Activated CD8-positive, alpha-beta memory T cell treated with anti-CD3 and anti-CD28 coated beads for 4 hours (primary cell): ENCODE measurements around the gene OSER1.
A peak's percentile ranks its signal among the peaks of the same experiment; 100 is the strongest.
"Not testable (repeated sequence)": the region's sequence is repeated elsewhere in the genome, so short reads cannot be mapped to it uniquely, and the experiment has no call there.

Source experiments
- DNase-seq, 2 donors: peaks; one replicate each; pipeline ENCODE4 v3.0.0-alpha.2; 2020; ENCODE audit warnings: low read depth in 2 of 2

Gene OSER1

DNA sequence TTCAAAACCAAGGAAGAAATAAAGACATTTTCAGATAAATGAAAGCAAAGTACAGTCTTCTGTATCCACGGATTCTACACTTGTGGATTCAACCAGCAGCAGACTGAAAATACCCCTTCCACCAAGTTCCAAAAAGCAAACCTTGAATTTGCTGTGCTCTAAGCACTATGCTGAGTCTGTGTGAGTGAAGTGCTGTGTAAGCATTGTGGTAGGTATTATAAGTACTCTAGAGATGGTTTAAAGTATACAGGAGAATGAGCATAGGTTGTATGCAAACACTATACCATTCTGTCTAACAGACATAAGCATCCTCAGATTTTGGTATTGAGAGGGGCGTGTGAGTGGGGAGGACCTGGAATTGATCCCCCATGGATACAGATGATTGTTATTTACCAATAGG, 9.6 kb downstream of the OSER1 start:
- no peak for DNase-seq

DNA sequence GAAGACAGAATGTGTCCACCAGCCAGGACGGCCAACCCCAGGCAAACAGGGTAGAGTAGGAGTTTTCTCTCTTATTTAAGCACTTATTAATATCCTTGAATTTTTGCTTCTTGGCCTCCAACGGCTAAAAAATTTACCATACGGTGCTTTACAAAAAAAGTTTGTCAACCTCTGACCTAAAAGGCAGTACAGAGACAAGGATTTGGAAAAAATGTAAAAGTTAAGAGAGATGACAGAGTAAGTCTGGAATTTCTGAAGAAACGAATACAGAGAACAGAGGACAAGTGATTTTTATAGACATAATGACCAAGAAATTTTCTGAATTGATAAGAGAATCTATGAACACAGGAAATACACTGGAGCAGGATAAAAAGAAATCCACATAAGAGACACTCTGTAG, 10.2 kb downstream of the OSER1 start:
- DNase-seq = no peak

GRCh38 chr20:44199877-44200276, 10.7 kb downstream of the OSER1 start:
- no peak for DNase-seq

GRCh38 chr20:44198872-44199271, 11.7 kb downstream of the OSER1 start:
- no peak for DNase-seq

DNA sequence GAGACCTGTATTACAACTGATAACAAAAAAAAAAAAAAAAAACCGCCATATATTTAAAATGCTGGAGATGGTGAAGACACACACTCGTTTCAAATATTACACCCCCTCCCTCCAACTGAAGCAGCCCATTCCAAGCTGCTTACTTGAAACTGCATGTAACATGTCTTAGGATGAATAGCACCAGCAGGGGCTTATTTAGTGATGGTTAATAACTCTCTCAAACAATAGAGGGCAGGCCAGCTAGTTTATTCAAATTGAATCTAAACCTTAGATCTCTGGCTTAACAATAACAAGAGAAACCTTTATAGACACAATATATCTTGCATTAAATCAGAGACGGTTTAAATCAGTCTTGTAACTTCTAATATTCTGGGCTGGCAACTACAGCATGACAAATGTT, 14.3 kb downstream of the OSER1 start:
- no peak for DNase-seq

DNA sequence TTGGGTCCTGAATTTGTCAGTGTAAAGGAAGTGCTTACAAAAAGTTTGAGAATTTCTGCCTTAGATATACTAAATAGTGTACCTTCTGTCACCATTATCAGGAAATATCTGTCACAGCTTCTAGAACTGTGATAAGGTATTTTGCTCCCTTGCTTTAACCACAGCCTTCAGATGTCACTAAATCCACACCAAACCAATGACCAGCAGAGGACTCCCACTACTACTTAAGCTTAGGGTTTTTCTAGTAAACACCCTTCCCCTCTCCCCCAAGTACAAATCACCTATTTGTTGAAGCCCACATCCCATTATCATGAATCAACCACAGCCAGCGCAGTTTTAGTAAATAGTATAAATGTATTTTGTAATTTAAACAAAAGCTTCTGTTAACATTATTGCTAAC, 15.0 kb downstream of the OSER1 start:
- no peak for DNase-seq

GRCh38 chr20:44193801-44194200, 16.8 kb downstream of the OSER1 start:
- DNase-seq = no peak

DNA sequence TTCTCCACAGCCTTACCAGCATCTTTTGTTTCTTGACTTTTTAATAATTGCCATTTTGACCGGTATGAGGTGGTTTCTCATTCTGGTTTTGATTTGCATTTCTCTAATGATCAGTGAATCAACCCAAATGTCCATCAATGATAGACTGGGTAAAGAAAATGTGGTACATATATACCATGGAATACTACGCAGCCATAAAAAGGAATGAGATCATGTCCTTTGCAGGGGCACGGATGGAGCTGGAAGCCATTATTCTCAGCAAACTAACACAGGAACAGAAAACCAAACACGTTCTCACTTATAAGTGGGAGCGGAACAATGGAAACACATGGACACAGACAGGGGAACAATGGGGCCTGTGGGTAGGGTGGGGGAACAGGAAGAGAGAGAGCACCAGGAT, 18.9 kb downstream of the OSER1 start:
- DNase-seq = not testable (repeated sequence)

DNA sequence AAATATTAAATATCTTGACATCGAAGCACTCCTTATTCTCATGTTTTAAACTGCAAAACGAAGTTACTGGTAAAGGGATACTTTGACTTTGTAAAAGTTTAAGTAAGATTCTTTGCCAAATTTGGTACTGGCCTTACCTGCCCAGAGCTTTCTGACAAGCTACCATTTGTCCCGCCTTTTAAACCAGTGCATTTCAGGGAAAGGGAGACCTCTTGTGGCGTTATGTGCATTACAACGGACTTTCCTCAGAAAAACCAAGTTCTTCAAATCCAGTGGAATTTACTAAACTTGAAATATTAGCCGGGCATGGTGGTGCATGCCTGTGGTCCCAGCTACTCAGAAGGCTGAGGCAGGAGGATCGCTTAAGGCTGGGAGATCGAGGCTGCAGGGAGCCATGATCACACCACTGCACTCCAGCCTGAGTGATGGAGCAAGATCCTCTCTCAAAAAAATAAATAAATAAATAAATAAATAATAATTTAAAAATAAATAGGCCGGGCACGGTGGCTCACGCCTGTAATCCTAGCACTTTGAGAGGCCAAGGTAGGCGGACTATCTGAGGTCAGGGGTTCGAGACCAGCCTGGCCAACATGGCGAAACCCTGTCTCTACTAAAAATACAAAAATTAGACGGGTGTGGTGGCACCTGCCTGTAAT, 20.2 kb downstream of the OSER1 start:
- DNase-seq = peak; percentile 3 to 4

GRCh38 chr20:44188752-44189151, 21.8 kb downstream of the OSER1 start:
- no peak for DNase-seq

DNA sequence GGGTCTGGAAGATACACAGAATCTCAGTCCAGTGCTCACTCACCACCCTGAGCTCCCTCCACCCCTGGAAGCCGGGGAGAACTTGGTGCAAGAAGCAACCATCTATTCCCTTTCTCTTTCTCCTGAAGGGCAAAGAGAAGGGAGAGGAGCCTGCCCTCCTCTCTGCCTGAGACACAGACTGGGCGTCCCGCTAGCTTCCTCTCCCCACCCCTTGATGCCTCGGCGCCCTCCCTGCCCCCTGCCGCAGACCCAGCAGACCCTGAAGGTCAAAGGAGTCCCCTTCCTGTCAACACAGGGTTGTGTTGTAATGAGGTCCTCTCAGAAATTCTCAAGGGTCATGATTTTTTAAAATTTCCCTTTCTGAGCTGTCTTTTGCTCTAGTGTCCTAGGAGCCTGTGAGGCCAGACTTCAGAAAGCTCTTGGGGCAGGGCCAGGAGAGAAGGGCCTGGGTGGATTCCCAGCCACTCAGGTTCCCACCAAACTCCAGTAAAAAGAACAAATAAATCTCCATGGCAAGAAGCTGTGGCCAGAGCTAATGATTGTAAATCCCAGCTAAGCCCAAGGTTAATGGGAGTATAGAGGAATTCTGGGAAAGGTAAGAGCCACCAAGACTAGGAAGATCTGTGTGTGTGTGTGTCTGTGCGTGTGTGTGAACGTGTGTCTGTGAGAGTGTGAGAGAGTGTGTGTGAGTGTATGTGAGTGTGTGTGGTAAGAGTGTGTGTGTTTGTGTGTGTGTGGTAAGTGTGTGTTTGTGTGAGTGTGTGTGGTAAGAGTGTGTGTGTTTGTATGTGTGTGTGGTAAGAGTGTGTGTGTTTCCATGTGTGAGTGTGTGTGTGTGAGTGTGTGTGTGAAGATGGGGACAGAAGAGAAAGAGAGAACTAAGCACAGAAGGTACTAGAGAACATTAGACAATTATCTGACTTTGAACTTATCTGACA, 22.5 kb downstream of the OSER1 start:
- DNase-seq = no peak

DNA sequence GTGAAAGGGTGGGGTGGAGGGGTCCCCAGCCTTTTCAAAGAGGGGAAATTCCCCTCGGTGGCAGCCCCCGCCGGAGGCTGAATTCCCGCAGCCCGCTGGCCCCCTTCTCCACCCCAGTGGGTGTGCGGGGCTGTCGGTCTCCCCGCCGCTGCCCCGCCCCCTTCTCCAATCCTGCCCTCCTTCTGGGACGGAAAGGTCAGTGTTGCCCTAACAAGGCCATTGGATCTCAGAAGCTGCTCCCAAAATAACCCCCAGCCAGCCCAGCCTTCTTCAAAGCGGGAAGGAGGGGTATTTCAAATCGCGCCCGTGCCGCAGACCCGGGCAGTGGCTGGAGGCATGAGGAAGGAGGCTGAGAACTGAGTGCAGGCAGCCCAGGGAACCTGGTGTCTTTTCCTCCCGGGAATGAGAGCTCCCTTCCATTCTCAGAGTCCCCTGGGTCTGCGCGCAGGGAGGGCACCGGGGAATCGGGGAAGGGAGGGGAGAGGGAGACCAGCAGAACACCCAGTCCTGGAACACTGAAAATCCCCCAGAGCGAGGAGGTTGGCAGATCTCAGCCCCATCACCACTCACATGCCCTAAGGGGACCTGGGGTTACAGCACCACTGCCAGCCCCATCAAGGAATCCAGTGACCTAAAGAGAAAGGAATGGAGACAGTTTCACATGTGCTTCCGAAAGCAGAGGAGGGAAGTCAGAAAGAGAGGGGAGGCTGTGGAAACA, 23.4 kb downstream of the OSER1 start, which contains the start of gene JPH2:
Gene JPH2, minus strand, starts transcription at position 135 of the 718 bp plus-strand sequence. CDS start 483 bp downstream, outside the sequence.
- no peak for DNase-seq

DNA sequence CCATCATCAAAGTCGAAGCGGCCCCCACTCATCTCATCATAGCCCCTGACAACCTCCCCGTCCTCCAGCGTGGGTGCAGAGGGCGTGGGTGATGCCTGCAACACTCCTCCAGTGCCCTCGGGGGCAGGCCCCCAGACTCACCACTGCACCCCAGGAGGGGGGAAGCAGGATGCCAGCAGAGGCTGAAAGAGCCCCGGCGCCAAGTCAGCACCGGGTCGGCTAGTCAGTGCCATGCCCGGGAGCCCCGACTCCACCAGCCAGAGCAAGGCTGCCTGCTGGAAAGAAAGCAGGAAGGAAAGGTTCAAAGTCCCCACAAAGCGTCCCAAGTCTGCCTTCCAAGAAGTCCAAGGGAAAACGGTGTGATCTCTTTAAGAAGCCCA, 23.9 kb downstream of the OSER1 start:
- DNase-seq = no peak

DNA sequence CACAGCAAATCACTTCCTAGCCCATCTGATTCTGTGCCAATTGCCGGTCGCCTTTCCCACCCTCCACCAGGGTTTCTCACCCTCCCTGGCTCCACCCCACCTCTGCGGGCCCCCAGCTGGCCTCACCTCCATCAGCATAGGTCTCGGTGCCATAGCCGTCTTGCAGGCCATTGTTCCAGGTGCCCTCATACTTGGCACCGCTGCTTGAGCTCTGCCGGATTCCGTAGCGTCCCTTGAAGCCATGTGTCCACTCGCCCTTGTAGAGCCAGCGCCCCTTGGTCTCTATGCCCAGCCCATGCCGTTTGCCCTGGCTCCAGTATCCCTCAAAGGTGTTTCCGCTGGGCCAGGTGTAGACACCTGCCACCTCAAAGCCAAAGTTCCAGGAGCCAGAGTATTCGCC, 24.4 kb downstream of the OSER1 start:
- DNase-seq = no peak

DNA sequence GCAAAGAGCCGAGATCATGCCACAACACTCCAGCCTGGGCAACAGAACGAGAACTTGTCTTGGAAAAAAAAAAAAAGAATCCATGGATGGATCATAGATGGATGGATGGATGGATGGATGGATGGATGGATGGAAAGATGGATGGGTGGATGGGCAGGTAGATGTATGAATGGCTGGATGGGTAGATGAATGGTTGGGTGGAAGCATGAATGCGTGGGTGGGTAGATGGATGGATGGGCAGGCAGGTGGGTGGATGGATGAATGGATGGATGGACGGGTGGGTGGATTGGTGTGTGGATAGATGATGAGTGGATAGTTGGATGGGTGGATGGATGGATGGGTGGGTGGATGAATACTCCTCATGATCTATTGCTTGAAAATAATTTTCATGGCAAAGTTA, 25.0 kb downstream of the OSER1 start:
- no peak for DNase-seq

DNA sequence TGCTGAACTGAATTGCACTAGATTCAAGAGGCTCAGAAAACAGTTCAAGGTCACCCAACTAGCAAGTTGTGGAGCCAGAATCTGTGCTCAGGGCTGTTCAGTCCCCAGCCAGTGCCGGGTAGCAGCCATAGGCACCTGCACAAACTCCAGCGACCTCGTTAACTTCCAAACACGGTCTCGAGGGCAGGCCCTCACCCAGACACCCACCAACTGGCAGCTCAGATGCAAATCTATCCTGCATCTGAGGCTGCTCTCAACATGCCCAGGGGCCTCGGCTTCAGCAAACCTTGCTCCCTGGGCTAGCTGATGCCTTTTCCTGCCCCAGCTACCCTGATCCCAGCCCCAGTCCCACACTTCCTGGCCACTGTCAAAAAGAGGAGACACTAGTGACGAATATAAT, 27.3 kb downstream of the OSER1 start:
- no peak for DNase-seq

DNA sequence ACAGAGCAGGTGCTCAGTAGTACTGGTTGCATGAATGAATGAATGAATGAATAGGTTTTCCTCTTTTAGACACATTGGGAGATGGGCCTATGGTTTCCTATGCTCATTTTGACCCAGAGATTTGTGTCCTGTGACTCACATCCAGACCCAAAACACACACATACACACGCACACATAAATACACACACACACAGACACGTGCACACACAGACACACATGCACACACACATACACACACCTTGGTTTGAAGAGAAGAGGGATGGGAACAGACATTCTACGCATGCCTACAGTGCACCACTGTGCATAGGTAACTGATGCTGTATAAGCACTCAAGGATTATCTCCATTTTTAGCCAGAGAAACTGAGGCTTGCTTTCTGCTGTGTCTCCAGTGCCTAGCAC, 27.7 kb downstream of the OSER1 start:
- no peak for DNase-seq

DNA sequence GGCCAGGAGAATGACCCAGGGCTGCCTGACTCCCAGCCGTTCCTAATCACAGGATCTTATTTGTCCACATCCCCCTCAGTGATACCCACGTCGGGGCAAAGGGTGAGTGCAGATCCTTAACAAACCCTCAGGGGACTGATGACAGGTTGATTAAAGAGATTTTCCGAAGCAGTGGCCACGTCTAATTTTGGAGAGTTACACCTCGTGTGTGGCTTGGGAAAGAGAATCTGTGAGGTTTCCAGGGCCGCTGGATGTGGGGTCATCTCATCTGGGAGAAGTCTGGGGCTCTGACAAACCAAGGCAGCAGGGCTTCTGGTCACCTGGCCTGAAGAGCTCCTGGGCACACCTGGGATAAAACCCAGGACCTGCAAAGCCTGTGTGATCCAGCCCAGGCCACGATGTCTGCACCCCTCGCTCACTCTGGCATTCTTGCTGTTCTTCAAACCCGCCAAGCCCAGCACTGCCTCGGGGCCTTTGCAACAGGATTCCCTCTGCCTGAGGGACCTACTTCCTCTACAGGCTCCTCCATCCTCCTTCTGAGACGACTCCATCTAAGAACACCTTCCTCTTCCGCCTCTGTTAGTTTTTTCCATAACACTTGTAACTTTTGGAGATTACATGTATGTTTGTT, 28.3 kb downstream of the OSER1 start:
- DNase-seq = no peak

- no peak for DNase-seq
Observed at GRCh38 chr20:44181611-44182010, 29.0 kb downstream of the OSER1 start.

- no peak for DNase-seq
Observed at GRCh38 chr20:44180814-44181213, 29.8 kb downstream of the OSER1 start.

GRCh38 chr20:44176833-44177534, 33.6 kb downstream of the OSER1 start:
- no peak for DNase-seq
